HT-29 (cell line): Measurements from ENCODE around the gene TPSG1. TPM values are rescaled to one million over a fixed set of nuclear protein-coding genes. Genes with fewer than 3 reads are reported as not detected.
"Not testable (repeated sequence)": the region's sequence is repeated elsewhere in the genome, so short reads cannot be mapped to it uniquely, and the experiment has no call there.

ENCODE experiments used
- DNase-seq: peaks from one replicate; pipeline ENCODE4 v3.0.0-alpha.2; 2015; ENCODE audit warnings: low spot score
- total RNA-seq: library from RNA; depleted of rRNA; stranded (reverse); fragments of >200 nt; shearing (Covaris generic); gene quantifications from 2 replicates; pipeline ENCODE4 v1.2.3, GENCODE V29; 2014

TPSG1 gene
- total RNA-seq, 1 experiment from 2014 or later = 0.31 TPM

DNA sequence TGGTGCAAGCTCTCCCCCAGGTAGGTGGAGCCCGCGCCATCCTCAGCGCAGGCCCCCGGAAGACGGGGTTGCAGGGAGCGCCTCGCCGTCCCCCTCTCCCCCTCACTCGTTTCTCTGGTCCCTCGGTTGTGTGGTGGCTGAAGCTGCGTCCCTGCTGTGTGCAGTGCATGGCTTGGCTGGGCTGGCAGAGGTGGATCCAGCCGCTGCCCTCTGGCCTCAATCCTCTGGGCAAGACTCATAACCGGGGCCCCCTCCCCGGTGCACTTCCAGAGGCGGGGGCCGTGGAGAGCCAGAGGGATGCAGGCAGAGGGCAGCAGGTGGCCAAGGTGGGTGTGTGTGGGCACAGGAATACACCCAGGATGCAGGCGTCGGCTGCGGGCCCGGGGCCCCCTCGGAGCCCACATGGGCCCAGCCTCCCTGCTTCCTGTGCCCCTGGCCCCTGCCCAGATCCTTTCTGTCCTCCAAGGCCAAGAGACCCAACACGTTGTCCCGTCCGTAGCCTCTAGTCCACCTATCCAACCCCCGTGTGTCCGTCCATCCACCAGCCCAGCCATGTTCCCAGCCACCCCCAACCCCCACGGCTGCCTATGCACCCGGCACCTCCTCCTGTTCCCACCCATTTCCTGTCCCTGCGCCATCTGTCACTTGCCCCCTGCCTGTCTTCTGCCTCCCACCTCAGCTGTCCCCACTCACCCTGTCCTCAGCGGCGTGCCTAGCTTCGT lies 9.3 kb downstream of the TPSG1 start:
- no peak for DNase-seq

DNA sequence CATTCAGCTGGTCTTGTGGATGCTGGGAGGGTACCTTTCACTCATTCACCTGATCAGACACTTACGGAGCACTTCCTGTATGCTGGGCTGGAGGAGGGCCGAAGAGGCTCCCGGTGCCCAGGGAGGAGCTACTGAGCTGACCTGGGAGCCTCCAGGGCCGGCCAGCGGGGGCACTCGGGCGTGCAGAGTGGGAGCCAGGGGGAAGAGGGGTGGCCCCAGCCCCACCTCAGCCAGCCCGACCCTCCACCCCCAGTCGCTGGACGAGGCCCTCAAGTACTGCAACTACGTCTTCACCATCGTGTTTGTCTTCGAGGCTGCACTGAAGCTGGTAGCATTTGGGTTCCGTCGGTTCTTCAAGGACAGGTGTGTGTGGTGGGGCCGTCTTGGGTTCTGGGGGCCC lies 10.3 kb downstream of the TPSG1 start:
- no peak for DNase-seq

DNA sequence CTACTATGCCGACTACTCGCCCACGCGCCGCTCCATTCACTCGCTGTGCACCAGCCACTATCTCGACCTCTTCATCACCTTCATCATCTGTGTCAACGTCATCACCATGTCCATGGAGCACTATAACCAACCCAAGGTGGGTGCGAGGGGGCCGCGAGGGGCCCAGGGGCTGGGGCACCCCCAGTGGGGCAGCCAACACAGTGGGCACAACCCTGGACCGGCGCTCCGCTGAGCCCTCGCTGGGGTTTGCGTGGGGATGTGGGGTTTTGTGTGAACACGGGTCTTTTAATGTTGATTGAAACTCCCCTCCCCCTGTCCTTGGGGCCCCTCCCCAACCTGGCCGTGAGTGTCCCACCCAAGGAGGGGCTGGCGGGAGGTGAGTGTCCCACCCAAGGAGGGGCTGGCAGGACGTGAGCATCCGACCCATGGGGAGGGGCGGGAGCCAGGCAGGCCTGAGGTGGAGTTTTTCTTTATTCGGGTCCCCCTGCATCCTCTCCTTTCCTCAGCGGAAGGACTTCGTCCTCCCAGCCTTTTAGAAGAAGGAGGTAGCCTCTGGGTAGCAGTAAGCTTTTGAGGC lies 11.2 kb downstream of the TPSG1 start:
- no peak for DNase-seq

DNA sequence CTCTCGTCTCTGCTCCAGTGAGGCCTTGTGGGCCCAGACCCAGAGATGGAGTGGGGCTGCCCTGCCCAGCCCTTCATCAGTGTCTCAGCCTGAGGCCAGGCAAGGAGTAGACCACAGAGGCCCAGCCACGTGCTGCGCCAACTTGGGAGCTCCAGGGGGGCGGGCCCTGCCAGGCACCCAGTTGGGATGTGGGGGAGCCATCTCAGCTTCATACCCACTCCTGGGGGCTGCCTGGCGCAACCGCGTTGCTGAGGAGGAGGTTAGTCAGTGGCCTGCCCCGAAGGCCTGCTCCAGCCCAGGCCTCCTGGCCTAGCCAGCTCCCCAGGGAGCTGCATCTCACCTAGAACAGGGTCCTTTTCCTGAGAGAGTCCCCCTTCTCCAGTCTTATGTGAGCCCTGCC lies 11.8 kb downstream of the TPSG1 start:
- DNase-seq = no peak

GRCh38 chr16:1212616-1213194 lies 12.4 kb downstream of the TPSG1 start:
- DNase-seq = no peak

DNA sequence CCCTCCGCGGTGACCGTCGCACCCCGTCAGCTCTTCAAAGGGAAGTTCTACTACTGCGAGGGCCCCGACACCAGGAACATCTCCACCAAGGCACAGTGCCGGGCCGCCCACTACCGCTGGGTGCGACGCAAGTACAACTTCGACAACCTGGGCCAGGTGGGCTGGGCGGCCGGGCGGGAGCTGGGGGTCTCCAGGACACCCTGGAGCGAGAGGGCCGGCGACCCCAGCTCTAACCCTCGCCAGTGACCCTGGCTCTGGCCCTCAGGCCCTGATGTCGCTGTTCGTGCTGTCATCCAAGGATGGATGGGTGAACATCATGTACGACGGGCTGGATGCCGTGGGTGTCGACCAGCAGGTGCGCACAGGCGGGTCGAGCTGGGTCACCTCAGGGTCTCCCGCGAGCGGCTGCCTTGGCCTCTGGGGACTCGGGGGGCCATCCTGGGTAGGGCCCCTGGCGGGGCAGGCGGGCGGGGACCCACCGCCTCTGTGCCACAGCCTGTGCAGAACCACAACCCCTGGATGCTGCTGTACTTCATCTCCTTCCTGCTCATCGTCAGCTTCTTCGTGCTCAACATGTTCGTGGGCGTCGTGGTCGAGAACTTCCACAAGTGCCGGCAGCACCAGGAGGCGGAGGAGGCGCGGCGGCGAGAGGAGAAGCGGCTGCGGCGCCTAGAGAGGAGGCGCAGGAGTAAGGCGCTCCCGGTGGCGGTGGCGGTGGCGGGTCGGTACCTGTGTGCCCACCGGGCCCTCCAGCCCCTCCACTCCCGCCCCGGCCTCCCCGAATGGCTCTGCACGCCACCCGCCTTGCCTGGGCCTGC lies 13.4 kb downstream of the TPSG1 start:
- no peak for DNase-seq

DNA sequence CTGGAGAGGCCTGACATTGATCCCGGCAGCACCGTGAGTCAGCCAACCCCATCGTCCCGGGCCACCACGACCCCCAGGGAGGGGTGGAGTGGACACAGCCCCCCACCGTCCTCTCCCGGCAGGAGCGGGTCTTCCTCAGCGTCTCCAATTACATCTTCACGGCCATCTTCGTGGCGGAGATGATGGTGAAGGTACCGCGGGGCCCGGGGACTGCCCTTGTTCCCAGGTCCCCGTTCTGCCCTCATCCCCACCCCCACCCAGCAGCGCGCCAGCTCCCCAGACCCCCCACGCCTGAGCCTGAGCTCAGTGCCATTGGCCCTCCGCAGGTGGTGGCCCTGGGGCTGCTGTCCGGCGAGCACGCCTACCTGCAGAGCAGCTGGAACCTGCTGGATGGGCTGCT lies 14.6 kb downstream of the TPSG1 start:
- no peak for DNase-seq

GRCh38 chr16:1209081-1209480 lies 16.0 kb downstream of the TPSG1 start:
- DNase-seq = no peak

DNA sequence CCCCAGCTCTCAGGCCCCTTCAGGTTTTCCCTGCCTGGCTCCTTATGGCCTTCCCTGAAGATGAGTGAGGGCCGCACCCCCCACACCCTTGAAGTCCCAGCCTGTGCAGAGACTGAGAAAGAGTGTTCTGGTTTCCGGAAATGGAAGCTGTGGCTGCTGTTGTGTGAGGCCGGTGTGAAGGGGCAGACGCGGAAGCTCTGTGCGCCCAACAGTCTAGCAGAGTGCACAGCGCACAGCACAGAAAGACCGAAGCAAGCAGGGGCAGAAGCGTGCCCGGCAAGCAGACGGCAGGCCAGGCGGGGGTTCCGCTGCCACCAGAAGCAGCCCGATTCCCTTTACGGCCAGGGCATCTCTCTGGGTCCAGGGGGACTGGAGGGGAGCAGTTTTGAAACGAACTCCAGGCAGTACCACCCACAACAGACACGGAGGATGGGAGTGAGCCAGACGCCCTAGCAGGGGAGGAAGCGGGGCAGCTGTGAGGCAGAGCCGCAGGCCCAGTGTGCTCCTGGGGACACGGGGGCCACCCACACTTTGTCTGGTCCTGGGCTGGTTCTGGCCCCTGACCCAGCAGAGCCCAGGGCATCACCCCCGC lies 16.7 kb downstream of the TPSG1 start:
- no peak for DNase-seq

DNA sequence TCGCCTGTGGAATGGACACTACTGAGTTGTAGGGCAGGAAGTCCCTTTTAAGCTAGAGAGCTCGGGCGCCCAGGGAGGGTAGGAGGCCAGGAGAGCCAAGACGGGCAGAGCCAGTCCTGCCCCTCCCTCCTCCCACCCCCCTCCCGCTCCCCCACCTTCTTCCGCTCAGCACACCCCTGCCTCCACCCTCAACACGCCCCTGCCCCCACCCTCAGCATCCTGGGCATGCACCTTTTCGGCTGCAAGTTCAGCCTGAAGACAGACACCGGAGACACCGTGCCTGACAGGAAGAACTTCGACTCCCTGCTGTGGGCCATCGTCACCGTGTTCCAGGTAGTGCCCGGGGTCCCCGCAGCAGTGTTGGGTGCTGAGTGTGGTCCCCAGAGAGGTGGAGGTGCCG lies 18.3 kb downstream of the TPSG1 start:
- no peak for DNase-seq

DNA sequence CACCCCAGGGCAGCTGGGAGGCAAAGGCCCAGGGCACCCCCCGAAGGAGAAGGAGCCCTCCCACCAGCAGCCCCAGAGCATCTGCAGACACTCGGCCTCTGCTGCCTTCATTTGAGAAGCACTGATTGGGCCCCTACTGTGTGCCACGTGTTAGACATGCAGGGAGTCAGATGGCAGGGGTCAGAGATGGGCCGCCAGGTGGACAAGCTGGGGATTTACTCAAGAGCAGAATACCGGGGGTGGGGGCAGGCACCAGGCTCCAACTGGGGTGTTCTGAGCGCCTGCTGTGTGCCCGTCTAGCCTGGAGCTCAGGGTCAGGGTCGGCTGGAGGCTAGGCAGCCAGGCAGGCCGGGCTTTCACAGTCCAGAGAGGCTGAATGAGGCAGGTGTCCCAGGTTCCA lies 18.7 kb downstream of the TPSG1 start:
- DNase-seq = no peak

- no peak for DNase-seq
These were observed 20.1 kb downstream of the TPSG1 start for GRCh38 chr16:1204933-1205332.

DNA sequence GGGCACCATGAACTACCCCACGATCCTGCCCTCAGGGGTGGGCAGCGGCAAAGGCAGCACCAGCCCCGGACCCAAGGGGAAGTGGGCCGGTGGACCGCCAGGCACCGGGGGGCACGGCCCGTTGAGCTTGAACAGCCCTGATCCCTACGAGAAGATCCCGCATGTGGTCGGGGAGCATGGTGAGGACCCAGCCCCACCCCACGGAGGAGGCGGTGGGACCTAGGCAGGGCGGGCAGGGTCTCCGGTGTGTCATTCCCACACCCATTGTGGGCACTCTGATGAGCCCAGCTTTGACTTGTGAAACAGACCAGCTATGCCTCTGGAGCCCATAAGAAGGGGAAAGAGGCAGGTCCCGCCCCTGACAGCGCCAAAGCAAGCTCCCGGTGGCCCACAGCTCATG lies 22.8 kb downstream of the TPSG1 start:
- DNase-seq = no peak

DNA sequence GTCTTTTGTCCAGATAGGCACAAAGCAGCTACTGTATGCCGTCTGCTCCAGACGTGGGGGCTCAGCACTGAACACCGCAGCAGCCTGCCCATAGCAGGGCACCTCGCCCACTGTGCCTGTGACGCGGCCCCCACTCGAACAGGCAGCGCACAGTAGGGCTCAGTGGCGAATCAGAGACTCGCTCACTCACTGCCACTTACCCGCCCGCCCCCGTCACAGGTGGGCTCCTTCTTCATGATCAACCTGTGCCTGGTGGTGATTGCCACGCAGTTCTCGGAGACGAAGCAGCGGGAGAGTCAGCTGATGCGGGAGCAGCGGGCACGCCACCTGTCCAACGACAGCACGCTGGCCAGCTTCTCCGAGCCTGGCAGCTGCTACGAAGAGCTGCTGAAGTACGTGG lies 23.6 kb downstream of the TPSG1 start:
- no peak for DNase-seq

GRCh38 chr16:1200014-1200627 lies 24.9 kb downstream of the TPSG1 start:
- no peak for DNase-seq

DNA sequence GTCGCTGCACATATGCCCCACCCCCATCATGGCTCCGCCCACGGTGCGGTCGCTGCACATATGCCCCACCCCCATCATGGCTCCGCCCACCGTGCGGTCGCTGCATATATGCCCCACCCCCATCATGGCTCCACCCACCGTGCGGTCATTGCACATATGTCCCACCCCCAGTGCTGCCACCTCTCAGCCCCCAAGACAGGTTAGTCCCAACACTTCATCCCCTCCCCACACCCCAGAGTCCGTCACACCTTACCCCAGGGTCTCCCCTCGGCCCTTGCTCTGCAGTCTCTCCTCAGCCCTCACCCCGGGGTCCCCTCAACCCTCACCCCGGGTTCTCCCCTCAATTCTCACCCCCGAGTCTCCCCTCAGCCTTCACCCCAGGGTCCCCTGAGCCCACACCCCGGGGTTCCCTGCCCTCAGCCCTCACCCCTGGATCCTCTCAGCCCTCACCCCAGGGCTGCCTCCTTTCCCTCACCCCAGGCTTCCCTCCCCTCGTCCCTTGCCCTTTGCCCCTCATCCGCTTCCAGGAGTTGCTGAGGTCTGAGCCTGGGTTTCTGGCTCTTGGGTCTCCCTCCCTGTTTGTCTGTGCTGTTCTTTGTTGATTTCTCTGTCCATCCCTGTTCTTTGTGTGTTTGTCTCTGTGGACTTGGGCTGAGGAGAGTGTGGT lies 25.6 kb downstream of the TPSG1 start:
- DNase-seq = no peak

DNA sequence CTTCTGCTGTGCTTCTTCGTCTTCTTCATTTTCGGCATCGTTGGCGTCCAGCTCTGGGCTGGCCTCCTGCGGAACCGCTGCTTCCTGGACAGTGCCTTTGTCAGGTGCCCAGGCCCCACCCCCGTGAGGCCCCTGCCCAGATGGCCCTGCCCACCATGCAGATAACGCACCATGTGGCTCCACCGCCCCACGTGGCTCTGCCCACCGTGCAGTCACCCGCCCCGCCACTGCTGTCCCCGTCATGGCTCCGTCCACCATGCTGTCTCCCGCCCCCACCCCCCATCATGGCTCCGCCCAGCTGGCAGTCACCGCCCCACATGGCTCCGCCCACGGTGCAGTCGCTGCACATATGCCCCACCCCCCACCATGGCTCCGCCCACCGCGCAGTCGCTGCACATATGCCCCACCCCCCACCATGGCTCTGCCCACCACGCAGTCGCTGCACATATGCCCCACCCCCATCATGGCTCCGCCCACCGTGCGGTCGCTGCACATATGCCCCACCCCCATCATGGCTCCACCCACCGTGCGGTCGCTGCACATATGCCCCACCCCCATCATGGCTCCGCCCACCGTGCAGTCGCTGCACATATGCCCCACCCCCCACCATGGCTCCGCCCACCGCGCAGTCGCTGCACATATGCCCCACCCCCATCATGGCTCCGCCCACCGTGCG lies 26.3 kb downstream of the TPSG1 start:
- not testable (repeated sequence) for DNase-seq

DNA sequence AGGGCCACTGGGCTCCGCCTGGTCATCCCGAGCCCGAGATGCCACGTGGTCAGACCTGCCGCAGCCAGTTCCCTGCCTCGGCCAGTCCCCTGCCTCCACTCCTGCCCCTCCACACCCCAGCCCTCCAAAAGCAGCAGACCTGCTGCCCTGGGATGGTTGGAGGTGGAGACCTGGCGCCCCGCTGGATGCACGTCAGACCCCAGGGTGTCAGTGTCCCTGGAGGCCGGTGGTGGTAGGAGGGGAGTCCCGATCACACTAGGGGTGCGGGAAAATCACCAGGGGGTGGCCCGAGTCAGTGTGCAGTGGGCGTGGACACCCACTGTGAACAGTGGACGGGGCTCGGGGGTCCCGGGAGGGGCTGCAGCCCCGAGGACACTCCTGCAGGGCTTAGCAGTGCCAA lies 26.9 kb downstream of the TPSG1 start:
- no peak for DNase-seq

DNA sequence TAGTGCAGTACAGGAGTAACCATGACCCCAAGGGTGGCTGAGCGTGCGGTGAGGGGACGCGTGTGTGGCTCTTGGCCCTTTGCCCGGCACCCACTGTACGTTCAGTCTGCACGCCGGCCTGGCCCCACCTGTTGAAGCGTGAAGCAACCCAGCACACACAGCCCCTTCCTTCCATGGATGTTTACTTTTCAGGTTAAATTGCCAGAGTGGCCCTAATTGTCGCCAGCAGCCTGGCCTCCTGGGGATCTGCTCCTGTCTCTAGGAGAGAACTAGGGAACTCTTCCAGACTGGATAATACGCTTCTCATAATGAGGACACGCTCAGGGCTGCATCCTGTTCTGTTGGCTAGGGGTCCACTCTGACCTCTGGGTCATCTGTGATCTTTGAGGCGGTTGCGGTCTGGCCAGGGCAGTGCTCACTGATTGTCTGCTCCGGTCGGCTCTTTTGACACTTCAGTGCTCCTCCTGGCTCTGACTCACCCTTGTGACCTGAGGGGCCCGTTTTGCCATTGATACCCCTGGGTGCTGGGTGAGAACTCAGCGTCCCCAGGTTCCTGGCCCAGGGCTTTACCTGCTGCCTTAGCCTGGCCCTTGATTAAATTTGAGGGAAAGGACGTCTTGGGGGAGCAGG lies 27.7 kb downstream of the TPSG1 start:
- DNase-seq = no peak

DNA sequence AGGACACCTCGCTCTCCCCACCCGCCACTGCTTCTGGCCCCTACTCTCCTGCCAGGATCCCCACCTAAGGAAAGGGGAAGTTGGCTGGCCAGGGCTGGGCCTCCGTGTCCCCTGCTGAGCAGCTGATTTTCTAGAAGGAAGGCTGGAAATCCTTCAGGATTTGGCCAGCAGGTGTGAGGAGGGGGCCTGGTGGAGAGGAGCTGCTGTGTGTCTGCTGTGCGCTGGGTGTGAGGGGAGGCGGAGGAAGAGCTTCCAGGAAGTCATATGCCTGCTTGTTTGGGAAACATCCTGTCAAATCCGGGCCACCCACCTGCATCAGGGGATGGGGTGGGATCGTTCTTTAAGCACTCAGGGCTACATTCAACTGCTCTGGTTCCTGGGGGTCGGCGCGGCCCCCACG lies 28.6 kb downstream of the TPSG1 start:
- no peak for DNase-seq
